HepG2 (cell line): Measurements from ENCODE around the gene INTU. TPM values are rescaled to one million over a fixed set of nuclear protein-coding genes. Genes with fewer than 3 reads are reported as not detected.
"Not testable (repeated sequence)": the region's sequence is repeated elsewhere in the genome, so short reads cannot be mapped to it uniquely, and the experiment has no call there.

Experiments used
- ATAC-seq: fragments of 200-7000 bp; cut with Tn5 transposase; 3 replicates; pipeline ENCODE4 v1.9.1; 2020; ENCODE audit warnings: mild to moderate bottlenecking, moderate library complexity
- BruUV-seq: library from RNA; stranded (reverse); fragments of 400-500 nt; replicated peaks from 2 replicates; lab custom pipeline; 2021; lab: Mats Ljungman, UMichigan
- CTCF ChIA-PET: fragments of 300-600 bp; formaldehyde crosslinking; extraction: SDS; loops from one replicate; lab custom pipeline; 2021; ENCODE audit warnings: low total read pairs, inconsistent platforms, low intra/inter-chr PET ratio; lab: Yijun Ruan, JAX
- POLR2A ChIA-PET: fragments of 350-600 bp; sonication (Branson Sonifier 250); formaldehyde crosslinking; loops from one replicate; lab custom pipeline; 2020; ENCODE audit warnings: antibody characterized with exemption, inconsistent platforms; lab: Yijun Ruan, JAX
- DNase-seq: peaks from one replicate; pipeline ENCODE4 v3.0.0-alpha.2; 2015; ENCODE audit warnings: low spot score
- FAIRE-seq: peaks from 3 replicates; lab custom pipeline; 2011; peaks lifted over from hg19 to GRCh38; lab: Jason Lieb, UNC
- H2AFZ ChIP-seq: one replicate; pipeline ENCODE4 v1.6.1; 2011; ENCODE audit warnings: low read length, inconsistent platforms
- H3K27ac ChIP-seq: fragments of 300-600 bp; 3 replicates; pipeline ENCODE4 v1.8.0; 2011; ENCODE audit warnings: mixed run types, mild to moderate bottlenecking, mixed read lengths, low read length, inconsistent platforms; ENCODE audit not compliant: insufficient read depth; ENCODE audit errors: extremely low read length
- H3K27me3 ChIP-seq, 2 experiments: fragments of 200-600 bp in 1 of 2; 2 replicates in 1 of 2; 3 replicates in 1 of 2; pipeline versions ENCODE4 v1.6.0 to v1.8.0; 2011; ENCODE audit warnings: low read length in 2 of 2, mild to moderate bottlenecking in 2 of 2, moderate library complexity in 2 of 2, inconsistent platforms in 1 of 2; ENCODE audit not compliant: insufficient read depth in 2 of 2, control insufficient read depth in 1 of 2
- H3K36me3 ChIP-seq, 2 experiments: fragments of 200-600 bp in 1 of 2; replicated peaks in 1 of 2; 2 replicates in 1 of 2; 3 replicates in 1 of 2; pipeline versions ENCODE4 v1.5.1 to v1.8.0; 2011; ENCODE audit warnings: low read length in 2 of 2, inconsistent platforms in 1 of 2; ENCODE audit not compliant: insufficient read depth in 2 of 2, control insufficient read depth in 1 of 2
- H3K4me1 ChIP-seq: 2 replicates; pipeline ENCODE4 v1.5.1; 2012; ENCODE audit warnings: low read length, inconsistent platforms; ENCODE audit not compliant: insufficient read depth
- H3K4me2 ChIP-seq: 2 replicates; pipeline ENCODE4 v1.6.0; 2011; ENCODE audit warnings: low read depth, low read length, inconsistent platforms
- H3K4me3 ChIP-seq, 3 experiments: fragments of 200-600 bp in 1 of 3; sonication (generic), shearing (Covaris generic) in 1 of 3; replicated peaks in 1 of 3; 2 replicates each; pipeline ENCODE4 v1.5.1; 2011 to 2016; ENCODE audit warnings: low read length in 3 of 3, inconsistent platforms in 2 of 3, low read depth in 2 of 3, mild to moderate bottlenecking in 2 of 3, control low read depth in 1 of 3, mixed read lengths in 1 of 3; ENCODE audit not compliant: insufficient read depth in 1 of 3
- H3K79me2 ChIP-seq: one replicate; pipeline ENCODE4 v1.6.1; 2011; ENCODE audit warnings: low read length, inconsistent platforms; ENCODE audit not compliant: insufficient read depth
- H3K9ac ChIP-seq: 2 replicates; pipeline ENCODE4 v1.6.0; 2011; ENCODE audit warnings: mild to moderate bottlenecking, low read depth, low read length, inconsistent platforms; ENCODE audit not compliant: insufficient read depth
- H3K9me3 ChIP-seq: 2 replicates; pipeline ENCODE4 v1.5.1; 2012; ENCODE audit warnings: mild to moderate bottlenecking, low read length
- H4K20me1 ChIP-seq: 2 replicates; pipeline ENCODE4 v1.6.0; 2011; ENCODE audit warnings: inconsistent platforms, mild to moderate bottlenecking, low read length, moderate library complexity; ENCODE audit not compliant: insufficient read depth
- JUND ChIP-seq: sonication (generic); formaldehyde crosslinking; IDR thresholded peaks from 2 replicates; pipeline ENCODE4 v1.8.0; 2022; ENCODE audit warnings: mild to moderate bottlenecking, missing genetic modification reagents
- ZMYM2 ChIP-seq: sonication (generic); formaldehyde crosslinking; IDR thresholded peaks from 2 replicates; pipeline ENCODE4 v1.8.0; 2022; ENCODE audit warnings: mild to moderate bottlenecking, missing genetic modification reagents
- ZNF30 ChIP-seq: sonication (generic); formaldehyde crosslinking; IDR thresholded peaks from 2 replicates; pipeline ENCODE4 v1.5.0; 2020; ENCODE audit warnings: mild to moderate bottlenecking, missing genetic modification reagents
- ZNF549 ChIP-seq: sonication (generic); formaldehyde crosslinking; IDR thresholded peaks from 2 replicates; pipeline ENCODE4 v1.5.0; 2020; ENCODE audit warnings: missing genetic modification reagents
- WGBS: methylation state at CpG from one replicate; pipeline ENCODE4 v1.1.6; 2017; ENCODE audit warnings: low lambda C conversion rate; 5-methylcytosine and 5-hydroxymethylcytosine counted together
- in situ Hi-C: cut with HindIII; loops from 2 replicates; pipeline ENCODE4 v1.10.0; 2017; ENCODE audit warnings: low pct_unique_long_range_greater_than_20kb; ENCODE audit not compliant: extremely low pct_ligation_motif_present
- intact Hi-C: fragments of 100-400 bp; cut with micrococcal nuclease; formaldehyde crosslinking; loops from one replicate; pipeline ENCODE4 v1.10.0; 2022; ENCODE audit not compliant: unreplicated experiment
- polyA plus RNA-seq, 8 experiments: library from polyadenylated mRNA; depleted of rRNA in 3 of 8; stranded (reverse) in 7 of 8; unstranded in 1 of 8; fragments of >200 nt; fragmentation: Illumina TruSeq in 4 of 8; extraction: Trizol in 4 of 8; gene quantifications; 2 replicates each; pipeline versions ENCODE4 v1.2.1 to v1.2.3, GENCODE V29; 2011 to 2016; ENCODE audit warnings: low read depth in 4 of 8, missing spikeins in 1 of 8, mixed read lengths in 1 of 8; ENCODE audit not compliant: insufficient read depth in 1 of 8
- total RNA-seq, 5 experiments: library from RNA; depleted of rRNA; stranded (reverse); fragments of >200 nt; fragmentation: Illumina TruSeq; extraction: Trizol; gene quantifications; 2 replicates each; pipeline ENCODE4 v1.2.3, GENCODE V29; 2016; ENCODE audit warnings: low read depth in 1 of 5
- TF ChIP-seq, protein P1 (sequence below): sonication (generic); formaldehyde crosslinking; IDR thresholded peaks from 2 replicates; pipeline ENCODE4 v1.5.0; 2020; ENCODE audit warnings: mild to moderate bottlenecking, missing genetic modification reagents, moderate library complexity
- TF ChIP-seq, protein P2 (sequence below): sonication (generic); formaldehyde crosslinking; IDR thresholded peaks from 2 replicates; pipeline ENCODE4 v1.4.0; 2020; ENCODE audit warnings: missing genetic modification reagents, borderline replicate concordance

INTU gene
- total and polyA plus RNA-seq, 2 of the 13 experiments (the other 11 are each of a cell fraction or from before 2014, with no cell fraction given): 5.3 to 6.2 TPM

DNA sequence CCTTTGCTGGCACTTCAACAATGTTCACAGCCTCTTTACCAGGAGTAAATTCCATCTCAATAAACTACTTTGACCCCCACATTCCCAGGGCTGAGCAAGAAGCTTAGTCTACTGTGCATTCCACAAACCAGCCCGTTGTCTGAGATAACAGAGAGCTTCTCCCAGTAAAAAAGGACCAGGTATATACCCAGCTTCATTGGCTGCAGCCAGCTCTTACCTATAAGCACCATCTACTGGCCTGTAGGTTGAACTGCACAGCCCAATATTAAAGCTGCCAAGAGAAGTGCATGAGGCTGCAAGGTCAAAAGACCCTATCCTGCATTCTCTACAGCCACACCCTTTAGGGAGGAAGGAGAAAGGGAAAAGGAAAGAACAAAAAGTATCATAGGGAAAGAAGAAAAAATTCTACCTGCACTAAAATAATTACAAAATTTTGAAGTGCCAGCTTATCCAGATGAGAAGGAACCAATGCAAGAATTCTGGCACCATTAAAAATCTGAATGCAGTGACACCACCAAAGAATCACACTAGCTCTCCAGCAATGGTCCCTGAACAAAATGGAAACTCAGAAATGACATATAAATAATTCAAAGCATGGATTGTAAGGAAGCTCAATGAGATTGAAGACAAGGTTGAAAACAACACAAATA is 45.7 kb upstream of the INTU start (continued):
- TF ChIP-seq, protein P1, sequence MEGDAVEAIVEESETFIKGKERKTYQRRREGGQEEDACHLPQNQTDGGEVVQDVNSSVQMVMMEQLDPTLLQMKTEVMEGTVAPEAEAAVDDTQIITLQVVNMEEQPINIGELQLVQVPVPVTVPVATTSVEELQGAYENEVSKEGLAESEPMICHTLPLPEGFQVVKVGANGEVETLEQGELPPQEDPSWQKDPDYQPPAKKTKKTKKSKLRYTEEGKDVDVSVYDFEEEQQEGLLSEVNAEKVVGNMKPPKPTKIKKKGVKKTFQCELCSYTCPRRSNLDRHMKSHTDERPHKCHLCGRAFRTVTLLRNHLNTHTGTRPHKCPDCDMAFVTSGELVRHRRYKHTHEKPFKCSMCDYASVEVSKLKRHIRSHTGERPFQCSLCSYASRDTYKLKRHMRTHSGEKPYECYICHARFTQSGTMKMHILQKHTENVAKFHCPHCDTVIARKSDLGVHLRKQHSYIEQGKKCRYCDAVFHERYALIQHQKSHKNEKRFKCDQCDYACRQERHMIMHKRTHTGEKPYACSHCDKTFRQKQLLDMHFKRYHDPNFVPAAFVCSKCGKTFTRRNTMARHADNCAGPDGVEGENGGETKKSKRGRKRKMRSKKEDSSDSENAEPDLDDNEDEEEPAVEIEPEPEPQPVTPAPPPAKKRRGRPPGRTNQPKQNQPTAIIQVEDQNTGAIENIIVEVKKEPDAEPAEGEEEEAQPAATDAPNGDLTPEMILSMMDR: peak; percentile 72
- no peak for TF ChIP-seq ZNF549 (CRISPR knock-in tag)
- no peak for TF ChIP-seq JUND (CRISPR knock-in tag)
- TF ChIP-seq ZMYM2: no peak
- no peak for TF ChIP-seq ZNF30 (CRISPR knock-in tag)
- TF ChIP-seq, all 625 proteins: peak for 4

GRCh38 chr4:127589153-127589552 is 43.6 kb upstream of the INTU start:
- in situ Hi-C loops, ATAC-seq, H3K27ac ChIP-seq, H3K9ac ChIP-seq, H3K27me3 ChIP-seq, FAIRE-seq, CTCF ChIA-PET, H3K36me3 ChIP-seq, H3K79me2 ChIP-seq, BruUV-seq, H3K9me3 ChIP-seq, H3K4me2 ChIP-seq, H2AFZ ChIP-seq, DNase-seq, H3K4me1 ChIP-seq, POLR2A ChIA-PET, intact Hi-C loops, H3K4me3 ChIP-seq, H4K20me1 ChIP-seq: not testable (repeated sequence)
- TF ChIP-seq, protein P2, sequence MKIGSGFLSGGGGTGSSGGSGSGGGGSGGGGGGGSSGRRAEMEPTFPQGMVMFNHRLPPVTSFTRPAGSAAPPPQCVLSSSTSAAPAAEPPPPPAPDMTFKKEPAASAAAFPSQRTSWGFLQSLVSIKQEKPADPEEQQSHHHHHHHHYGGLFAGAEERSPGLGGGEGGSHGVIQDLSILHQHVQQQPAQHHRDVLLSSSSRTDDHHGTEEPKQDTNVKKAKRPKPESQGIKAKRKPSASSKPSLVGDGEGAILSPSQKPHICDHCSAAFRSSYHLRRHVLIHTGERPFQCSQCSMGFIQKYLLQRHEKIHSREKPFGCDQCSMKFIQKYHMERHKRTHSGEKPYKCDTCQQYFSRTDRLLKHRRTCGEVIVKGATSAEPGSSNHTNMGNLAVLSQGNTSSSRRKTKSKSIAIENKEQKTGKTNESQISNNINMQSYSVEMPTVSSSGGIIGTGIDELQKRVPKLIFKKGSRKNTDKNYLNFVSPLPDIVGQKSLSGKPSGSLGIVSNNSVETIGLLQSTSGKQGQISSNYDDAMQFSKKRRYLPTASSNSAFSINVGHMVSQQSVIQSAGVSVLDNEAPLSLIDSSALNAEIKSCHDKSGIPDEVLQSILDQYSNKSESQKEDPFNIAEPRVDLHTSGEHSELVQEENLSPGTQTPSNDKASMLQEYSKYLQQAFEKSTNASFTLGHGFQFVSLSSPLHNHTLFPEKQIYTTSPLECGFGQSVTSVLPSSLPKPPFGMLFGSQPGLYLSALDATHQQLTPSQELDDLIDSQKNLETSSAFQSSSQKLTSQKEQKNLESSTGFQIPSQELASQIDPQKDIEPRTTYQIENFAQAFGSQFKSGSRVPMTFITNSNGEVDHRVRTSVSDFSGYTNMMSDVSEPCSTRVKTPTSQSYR (CRISPR knock-in tag): peak; percentile 56; the same call in 1 of the 2 replicates
- no CpG with 5 or more reads among the region's 12 CpGs for WGBS
